ACC112 (cell line): ENCODE measurements around the gene FTCD.

ENCODE experiments used
- H2AFZ ChIP-seq: fragments of 200-600 bp; sonication (generic); one replicate; pipeline ENCODE4 v1.6.0; 2017; ENCODE audit warnings: antibody characterized with exemption, low read length; ENCODE audit not compliant: unreplicated experiment
- H3K27ac ChIP-seq: fragments of 200-600 bp; sonication (generic); 2 replicates; pipeline ENCODE4 v1.5.1; 2014; ENCODE audit warnings: low read depth, mild to moderate bottlenecking, antibody characterized with exemption, low read length, moderate library complexity
- H3K27me3 ChIP-seq: fragments of 200-600 bp; sonication (generic); 2 replicates; pipeline ENCODE4 v1.6.1; 2014; ENCODE audit warnings: mild to moderate bottlenecking, antibody characterized with exemption, low read length, moderate library complexity, mixed read lengths; ENCODE audit not compliant: insufficient read depth
- H3K36me3 ChIP-seq: fragments of 200-600 bp; sonication (generic); 2 replicates; pipeline ENCODE4 v1.6.1; 2016; ENCODE audit warnings: mild to moderate bottlenecking, antibody characterized with exemption, low read length, moderate library complexity, mixed read lengths; ENCODE audit not compliant: insufficient read depth
- H3K4me1 ChIP-seq: fragments of 200-600 bp; sonication (generic); one replicate; pipeline ENCODE4 v1.6.1; 2016; ENCODE audit warnings: low read length, mixed read lengths; ENCODE audit not compliant: insufficient read depth, unreplicated experiment, control insufficient read depth
- H3K4me3 ChIP-seq: fragments of 200-600 bp; sonication (generic); 2 replicates; pipeline ENCODE4 v1.5.1; 2014; ENCODE audit warnings: mild to moderate bottlenecking, low read depth, low read length
- H3K79me2 ChIP-seq: fragments of 200-600 bp; sonication (generic); one replicate; pipeline ENCODE4 v1.6.0; 2016; ENCODE audit warnings: low read length; ENCODE audit not compliant: control insufficient read depth, unreplicated experiment, insufficient read depth

Gene FTCD

DNA sequence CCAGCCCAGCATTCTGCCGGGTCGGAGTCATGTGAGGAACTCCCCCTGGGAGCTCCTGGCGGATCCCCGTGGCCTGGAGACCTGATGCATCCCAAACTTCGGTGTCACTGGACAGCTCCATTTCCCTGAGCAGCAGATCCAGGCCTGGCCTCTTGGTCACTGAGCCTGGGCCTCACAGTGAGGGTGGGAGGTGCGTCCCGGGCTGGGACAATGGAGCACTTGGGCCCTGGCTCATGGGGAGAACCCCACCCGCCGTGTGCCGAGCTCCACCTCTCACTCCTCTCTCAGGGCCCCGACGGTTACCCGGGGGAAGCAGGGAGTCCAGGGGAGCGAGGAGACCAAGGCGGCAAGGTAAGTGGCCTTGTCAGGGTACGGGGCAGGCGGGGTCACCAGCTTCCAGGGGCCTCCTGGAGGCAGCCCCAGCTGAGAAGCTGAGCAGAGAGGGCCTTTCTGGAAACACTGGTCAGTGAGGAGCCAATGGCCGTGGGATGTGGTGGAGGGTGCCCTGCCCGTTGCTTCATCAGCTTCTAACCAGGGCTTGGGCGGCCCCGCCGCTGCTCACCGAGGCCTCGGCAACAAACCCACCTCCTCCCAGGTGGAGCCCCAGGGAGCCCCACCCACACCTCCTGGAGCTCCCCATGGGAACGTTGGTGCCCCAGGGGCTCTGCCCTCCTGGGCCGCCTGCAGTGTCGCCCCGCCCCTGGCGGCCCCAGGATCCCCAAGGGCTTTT lies 37.6 kb downstream of the FTCD start:
- Histone ChIP-seq H3K27me3 (no peaks in the 10 kb centered on the region), H3K4me3 (no peak overlapping the region), H3K36me3 (peaks cover 54% of the 10 kb centered on the region), H3K4me1 (peaks cover 36% of the 10 kb centered on the region), H2AFZ (no peak overlapping the region), H3K79me2 (peaks cover 9% of the 10 kb centered on the region), H3K27ac (peak overlapping the region; percentile 9; the same call in 1 of the 2 replicates)

DNA sequence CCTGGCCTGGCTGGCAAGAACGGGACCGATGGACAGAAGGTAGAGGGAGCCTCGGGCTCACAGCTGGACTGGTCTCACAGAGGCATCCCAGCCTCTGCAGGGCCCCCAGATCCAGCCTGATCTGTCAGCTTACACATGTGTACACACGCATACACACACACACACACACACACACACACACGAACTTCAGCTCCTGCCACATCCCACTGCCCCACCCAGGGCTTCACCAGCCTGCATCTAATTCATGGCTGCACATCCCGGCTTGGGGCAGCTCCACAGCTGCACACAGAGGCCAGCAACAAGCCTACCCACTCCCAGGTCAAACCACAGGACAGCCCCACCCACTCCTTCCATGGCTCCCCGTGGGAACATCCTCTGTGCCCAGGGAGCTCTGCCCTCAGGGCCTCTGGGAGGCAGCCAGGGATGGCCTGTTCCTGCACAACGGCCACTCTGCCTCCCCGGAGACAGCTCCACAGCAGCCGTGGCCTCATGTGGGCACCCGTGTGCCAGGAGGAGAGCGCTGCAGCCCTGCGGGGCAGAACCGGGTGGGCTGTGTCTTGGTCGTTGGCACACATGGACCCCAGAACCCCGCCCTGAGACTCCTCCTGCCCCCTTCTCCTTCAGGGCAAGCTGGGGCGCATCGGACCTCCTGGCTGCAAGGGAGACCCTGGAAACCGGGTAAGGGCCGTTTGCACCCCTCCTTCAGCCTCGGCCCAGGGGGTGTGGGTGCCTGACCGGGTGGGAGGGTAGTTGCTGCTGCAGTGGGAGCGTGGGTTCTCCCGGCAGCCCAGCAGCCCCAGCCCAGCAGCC lies 38.4 kb downstream of the FTCD start:
- H3K27ac ChIP-seq, result peak overlapping the region; percentile 15; the same call in 1 of the 2 replicates
- no peaks in the 10 kb centered on the region for H3K27me3 ChIP-seq
- H3K79me2 ChIP-seq, result peaks cover 16% of the 10 kb centered on the region
- no peak overlapping the region for H3K4me3 ChIP-seq
- peaks cover 57% of the 10 kb centered on the region for H3K36me3 ChIP-seq
- H3K4me1 ChIP-seq, result peaks cover 29% of the 10 kb centered on the region
- H2AFZ ChIP-seq, result no peak overlapping the region

DNA sequence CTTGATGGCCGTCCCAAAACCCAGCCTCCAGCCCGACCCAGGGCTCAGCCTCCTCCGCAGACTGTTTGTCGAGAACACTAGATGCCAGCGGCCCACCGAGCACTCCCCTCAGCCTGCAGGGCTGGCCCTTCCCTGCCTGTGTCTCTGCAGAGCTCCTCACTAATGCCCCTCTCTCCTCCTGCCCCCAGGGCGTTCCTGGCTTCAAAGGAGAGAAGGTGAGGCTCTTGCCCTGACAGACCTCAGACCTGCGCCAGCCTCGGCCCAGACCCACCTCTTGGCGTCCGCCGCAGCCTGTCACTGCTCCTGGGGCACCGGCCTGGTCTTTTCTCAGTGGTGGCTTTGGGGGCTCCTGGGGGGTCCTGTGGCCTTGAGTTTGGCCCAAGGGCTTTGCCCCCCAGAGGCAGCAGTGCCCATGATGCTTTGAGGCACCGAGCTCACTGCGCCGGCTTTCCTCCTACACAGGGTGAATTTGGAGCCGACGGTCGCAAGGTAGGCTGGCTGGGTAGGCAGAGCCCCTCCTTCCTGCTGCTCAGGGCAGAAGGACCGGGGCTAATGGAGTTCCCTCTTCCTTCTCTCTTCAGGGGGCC lies 39.1 kb downstream of the FTCD start:
- Histone ChIP-seq H3K36me3 (peaks cover 58% of the 10 kb centered on the region), H3K4me3 (no peak overlapping the region), H3K27me3 (no peaks in the 10 kb centered on the region), H3K27ac (peak overlapping the region; percentile 15; the same call in 1 of the 2 replicates), H3K79me2 (peaks cover 20% of the 10 kb centered on the region), H2AFZ (no peak overlapping the region), H3K4me1 (peaks cover 22% of the 10 kb centered on the region)

DNA sequence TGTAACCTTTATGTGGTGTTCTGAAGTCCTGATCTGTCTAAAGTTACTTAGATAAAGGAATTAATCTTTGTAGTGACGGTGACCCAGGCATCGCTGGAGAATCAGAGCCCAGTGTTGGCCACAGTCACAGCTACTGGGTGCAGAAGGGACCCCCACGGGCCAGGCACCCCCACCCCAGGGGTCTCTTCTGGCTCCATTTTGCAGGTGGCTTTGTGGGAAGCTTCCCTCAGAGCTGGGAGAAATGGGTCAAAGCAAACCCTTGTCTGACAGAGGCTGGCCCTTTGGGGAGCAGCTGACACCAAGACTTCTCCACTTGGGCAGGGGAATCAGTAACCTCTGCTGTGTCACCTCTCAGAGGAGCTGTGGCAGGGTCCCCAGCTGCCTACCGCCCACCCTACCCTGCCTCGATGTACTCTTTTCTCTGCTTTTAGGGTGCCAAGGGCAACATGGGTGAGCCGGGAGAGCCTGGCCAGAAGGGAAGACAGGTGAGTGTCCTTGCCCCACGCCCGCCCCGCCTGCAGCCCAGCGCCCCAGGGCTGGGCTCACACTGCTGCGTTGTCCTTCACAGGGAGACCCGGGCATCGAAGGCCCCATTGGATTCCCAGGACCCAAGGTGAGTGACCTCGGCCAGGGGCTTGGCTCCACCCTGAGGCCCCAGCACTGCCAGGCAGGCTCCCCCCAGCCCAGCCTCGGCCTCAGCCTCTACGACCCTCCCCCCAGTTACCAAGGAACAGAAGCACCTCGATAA lies 39.8 kb downstream of the FTCD start:
- H3K4me1 ChIP-seq, result peaks cover 18% of the 10 kb centered on the region
- H2AFZ ChIP-seq, result no peak overlapping the region
- no peaks in the 10 kb centered on the region for H3K27me3 ChIP-seq
- H3K36me3 ChIP-seq, result peaks cover 63% of the 10 kb centered on the region
- peaks cover 27% of the 10 kb centered on the region for H3K79me2 ChIP-seq
- no peak overlapping the region for H3K4me3 ChIP-seq
- no peak overlapping the region for H3K27ac ChIP-seq

DNA sequence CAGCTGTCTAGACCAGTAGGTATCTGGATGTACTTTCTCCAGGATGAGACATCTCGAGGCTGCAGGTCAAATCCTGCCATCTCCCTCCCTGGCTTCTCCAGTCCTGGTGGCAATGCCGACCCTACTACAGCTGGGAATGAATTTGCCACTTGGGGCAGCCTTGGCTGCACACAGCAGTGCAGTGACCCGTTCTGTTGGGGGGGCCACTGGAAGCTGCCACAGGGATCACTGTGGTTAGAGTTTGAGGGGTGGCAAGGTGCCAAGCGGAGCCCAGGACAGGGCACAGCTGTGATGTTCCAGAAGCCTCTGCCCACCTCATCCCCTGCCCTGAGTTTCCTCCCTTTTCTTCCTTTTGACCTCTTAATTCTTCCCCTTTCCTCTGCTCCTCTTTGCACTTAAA lies 40.4 kb downstream of the FTCD start:
- Histone ChIP-seq H3K4me1 (peaks cover 18% of the 10 kb centered on the region), H3K27me3 (no peaks in the 10 kb centered on the region), H3K79me2 (peaks cover 33% of the 10 kb centered on the region), H3K4me3 (no peak overlapping the region), H2AFZ (no peak overlapping the region), H3K27ac (no peak overlapping the region), H3K36me3 (peaks cover 68% of the 10 kb centered on the region)

DNA sequence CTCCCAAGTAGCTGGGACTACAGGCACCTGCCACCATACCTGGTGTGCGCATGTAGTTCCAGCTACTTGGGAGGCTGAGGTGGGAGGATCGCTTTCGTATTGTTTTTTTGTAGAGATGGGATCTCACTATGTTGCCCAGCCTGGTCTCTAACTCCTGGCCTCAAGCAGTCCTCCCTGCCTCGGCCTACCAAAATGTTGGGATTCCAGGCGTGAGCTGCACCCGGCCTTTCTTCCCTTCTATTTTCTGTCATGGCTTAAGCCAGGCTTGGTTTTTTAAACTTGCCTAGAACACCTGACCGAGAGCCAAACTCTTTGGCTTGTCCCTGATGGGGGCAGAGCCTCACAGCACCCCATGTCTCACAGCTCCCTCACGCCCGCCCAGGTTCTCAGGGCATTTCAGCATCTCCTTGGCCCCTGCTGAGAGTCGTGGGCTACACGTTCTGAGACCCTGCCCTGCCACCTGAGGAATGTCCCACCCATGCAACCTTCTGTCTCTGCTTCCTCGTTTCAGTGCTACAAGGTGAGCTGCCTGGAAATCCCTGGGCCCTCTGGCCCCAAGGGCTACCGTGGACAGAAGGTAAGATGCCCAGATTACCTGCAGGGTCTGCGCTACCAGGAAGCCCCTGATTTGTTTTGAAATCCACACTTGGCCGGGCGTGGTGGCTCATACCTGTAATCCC lies 41.7 kb downstream of the FTCD start:
- no peak overlapping the region for H3K27ac ChIP-seq
- peaks cover 64% of the 10 kb centered on the region for H3K36me3 ChIP-seq
- no peak overlapping the region for H3K4me3 ChIP-seq
- H3K79me2 ChIP-seq, result peaks cover 47% of the 10 kb centered on the region
- H2AFZ ChIP-seq, result no peak overlapping the region
- peaks cover 14% of the 10 kb centered on the region for H3K4me1 ChIP-seq
- H3K27me3 ChIP-seq, result no peaks in the 10 kb centered on the region

DNA sequence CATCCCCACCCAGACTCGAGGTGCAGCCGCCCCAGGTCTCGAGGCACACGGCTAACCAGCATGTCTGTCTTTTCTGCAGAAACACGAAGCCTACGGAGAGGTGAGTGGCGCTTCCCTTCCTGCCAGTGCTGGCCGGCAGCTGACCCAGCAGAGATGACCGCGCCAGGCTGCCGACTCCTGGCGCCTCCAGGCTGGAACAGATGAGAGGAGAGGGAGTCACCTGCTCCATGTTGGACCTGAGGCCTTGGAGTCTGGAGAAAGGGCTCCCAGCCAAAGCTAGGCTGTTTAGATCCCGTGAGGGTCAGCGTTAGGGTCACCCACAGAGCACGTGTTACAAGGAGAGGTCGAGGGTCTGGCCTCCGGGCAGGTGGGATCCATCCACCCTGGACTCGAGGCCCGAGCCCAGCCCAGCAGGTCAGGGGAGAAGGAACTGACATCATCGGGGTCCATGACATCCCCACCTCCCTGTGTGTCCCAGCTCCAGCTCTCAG lies 42.6 kb downstream of the FTCD start:
- H3K27ac ChIP-seq, result no peak overlapping the region
- H3K36me3 ChIP-seq, result peaks cover 63% of the 10 kb centered on the region
- H3K27me3 ChIP-seq, result no peaks in the 10 kb centered on the region
- peaks cover 55% of the 10 kb centered on the region for H3K79me2 ChIP-seq
- peaks cover 14% of the 10 kb centered on the region for H3K4me1 ChIP-seq
- H3K4me3 ChIP-seq, result no peak overlapping the region
- H2AFZ ChIP-seq, result no peak overlapping the region

DNA sequence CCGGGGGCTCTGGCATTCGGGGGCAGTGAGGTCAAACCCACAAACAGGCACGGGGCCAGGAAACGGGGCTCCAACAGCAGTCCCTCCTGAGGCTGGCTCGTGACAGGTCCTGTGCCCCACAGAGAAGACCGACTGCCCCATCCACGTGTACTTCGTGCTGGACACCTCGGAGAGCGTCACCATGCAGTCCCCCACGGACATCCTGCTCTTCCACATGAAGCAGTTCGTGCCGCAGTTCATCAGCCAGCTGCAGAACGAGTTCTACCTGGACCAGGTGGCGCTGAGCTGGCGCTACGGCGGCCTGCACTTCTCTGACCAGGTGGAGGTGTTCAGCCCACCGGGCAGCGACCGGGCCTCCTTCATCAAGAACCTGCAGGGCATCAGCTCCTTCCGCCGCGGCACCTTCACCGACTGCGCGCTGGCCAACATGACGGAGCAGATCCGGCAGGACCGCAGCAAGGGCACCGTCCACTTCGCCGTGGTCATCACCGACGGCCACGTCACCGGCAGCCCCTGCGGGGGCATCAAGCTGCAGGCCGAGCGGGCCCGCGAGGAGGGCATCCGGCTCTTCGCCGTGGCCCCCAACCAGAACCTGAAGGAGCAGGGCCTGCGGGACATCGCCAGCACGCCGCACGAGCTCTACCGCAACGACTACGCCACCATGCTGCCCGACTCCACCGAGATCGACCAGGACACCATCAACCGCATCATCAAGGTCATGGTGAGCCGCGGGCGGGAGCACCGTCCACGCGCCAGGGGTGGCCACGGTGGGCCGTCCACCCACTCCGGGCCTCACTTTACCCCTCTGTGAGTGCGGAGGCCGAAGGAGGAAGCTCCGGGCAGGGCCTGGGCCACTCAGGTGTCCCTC lies 43.3 kb downstream of the FTCD start:
- Histone ChIP-seq H3K27ac (no peak overlapping the region), H3K4me3 (no peak overlapping the region), H3K27me3 (no peaks in the 10 kb centered on the region), H3K36me3 (peaks cover 64% of the 10 kb centered on the region), H3K4me1 (peaks cover 12% of the 10 kb centered on the region), H3K79me2 (peaks cover 59% of the 10 kb centered on the region), H2AFZ (no peak overlapping the region)

DNA sequence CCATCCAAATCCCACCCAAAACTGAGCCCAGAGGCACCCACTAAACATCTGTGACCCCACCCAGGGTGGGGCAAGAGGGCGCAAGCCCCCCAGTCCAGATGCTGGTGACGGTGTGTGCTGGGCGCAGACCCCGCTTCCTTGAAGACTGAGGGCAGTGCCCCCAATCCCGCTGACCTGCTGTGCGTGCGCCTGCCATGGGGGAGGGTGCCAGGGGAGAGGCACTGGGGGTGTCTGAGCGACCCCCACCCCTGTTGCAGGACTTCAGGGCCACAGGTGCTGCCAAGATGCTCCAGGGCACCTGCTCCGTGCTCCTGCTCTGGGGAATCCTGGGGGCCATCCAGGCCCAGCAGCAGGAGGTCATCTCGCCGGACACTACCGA lies 44.2 kb downstream of the FTCD start:
- H3K27ac ChIP-seq, result no peak overlapping the region

More for the DNA sequence above, 44.2 kb downstream of the FTCD start:
- H3K79me2 ChIP-seq, result peaks cover 68% of the 10 kb centered on the region
- no peak overlapping the region for H2AFZ ChIP-seq
- H3K36me3 ChIP-seq, result peaks cover 70% of the 10 kb centered on the region
- peaks cover 3% of the 10 kb centered on the region for H3K4me1 ChIP-seq
- H3K4me3 ChIP-seq, result no peak overlapping the region
- no peaks in the 10 kb centered on the region for H3K27me3 ChIP-seq
